Neural progenitor cell (in vitro differentiated cells): ENCODE results near the gene PRRT1B. TPM values are rescaled to one million over a fixed set of nuclear protein-coding genes. Genes with fewer than 3 reads are reported as not detected.
A peak's percentile ranks its signal among the peaks of the same experiment; 100 is the strongest.

ENCODE experiments used
- DNase-seq: peaks from one replicate; pipeline ENCODE4 v3.0.0-alpha.2; 2016; ENCODE audit warnings: low spot score
- H2AFZ ChIP-seq: fragments of 200-600 bp; sonication (generic); replicated peaks from 2 replicates; pipeline ENCODE4 v1.6.1; 2016; ENCODE audit warnings: antibody characterized with exemption
- H3F3A ChIP-seq: fragments of 200-600 bp; sonication (generic); 2 replicates; pipeline ENCODE4 v1.6.1; 2016; ENCODE audit warnings: antibody characterized with exemption, low read depth
- H3K27ac ChIP-seq: fragments of 200-600 bp; sonication (generic); 2 replicates; pipeline ENCODE4 v1.5.1; 2016; ENCODE audit warnings: mild to moderate bottlenecking
- H3K27me3 ChIP-seq: fragments of 200-600 bp; sonication (generic); 2 replicates; pipeline ENCODE4 v1.6.1; 2016; ENCODE audit warnings: mild to moderate bottlenecking, moderate library complexity
- H3K36me3 ChIP-seq: fragments of 200-600 bp; sonication (generic); 2 replicates; pipeline ENCODE4 v1.5.1; 2016
- H3K4me1 ChIP-seq: fragments of 200-600 bp; sonication (generic); 2 replicates; pipeline ENCODE4 v1.6.1; 2016; ENCODE audit warnings: mixed run types
- H3K4me2 ChIP-seq: fragments of 200-600 bp; sonication (generic); 2 replicates; pipeline ENCODE4 v1.6.1; 2016
- H3K4me3 ChIP-seq: fragments of 200-600 bp; sonication (generic); 2 replicates; pipeline ENCODE4 v1.5.1; 2016
- H3K79me2 ChIP-seq: fragments of 200-600 bp; sonication (generic); 2 replicates; pipeline ENCODE4 v1.6.1; 2016; ENCODE audit warnings: low read depth
- H3K9ac ChIP-seq: fragments of 200-600 bp; sonication (generic); 2 replicates; pipeline ENCODE4 v1.6.1; 2016
- H3K9me3 ChIP-seq: fragments of 200-600 bp; sonication (generic); 2 replicates; pipeline ENCODE4 v1.5.1; 2016; ENCODE audit warnings: low read depth
- H4K20me1 ChIP-seq: fragments of 200-600 bp; sonication (generic); 2 replicates; pipeline ENCODE4 v1.6.1; 2016; ENCODE audit warnings: low read depth
- H3K27ac Mint-ChIP-seq: 3 replicates; pipeline ENCODE4 v1.8.0; 2021; ENCODE audit warnings: mixed read lengths
- H3K27me3 Mint-ChIP-seq: 2 replicates; pipeline ENCODE4 v1.8.0; 2022; ENCODE audit warnings: low read depth, mild to moderate bottlenecking, inconsistent platforms, moderate library complexity, mixed read lengths; ENCODE audit not compliant: insufficient read depth
- H3K36me3 Mint-ChIP-seq: 3 replicates; pipeline ENCODE4 v1.8.0; 2021; ENCODE audit warnings: mixed read lengths
- H3K4me1 Mint-ChIP-seq: 3 replicates; pipeline ENCODE4 v1.8.0; 2021; ENCODE audit warnings: mixed read lengths
- H3K4me3 Mint-ChIP-seq: 3 replicates; pipeline ENCODE4 v1.8.0; 2021; ENCODE audit warnings: mild to moderate bottlenecking, moderate library complexity, mixed read lengths
- H3K9me3 Mint-ChIP-seq: 3 replicates; pipeline ENCODE4 v1.8.0; 2020; ENCODE audit warnings: mixed read lengths
- EZH2 ChIP-seq: fragments of 200-600 bp; sonication (generic); IDR thresholded peaks from 2 replicates; pipeline ENCODE4 v1.6.1; 2017; ENCODE audit warnings: antibody characterized with exemption, mild to moderate bottlenecking, moderate library complexity
- EZH2phosphoT487 ChIP-seq: fragments of 200-600 bp; sonication (generic); IDR thresholded peaks from 2 replicates; pipeline ENCODE4 v1.6.1; 2017; ENCODE audit warnings: antibody characterized with exemption
- total RNA-seq: library from RNA; depleted of rRNA; stranded (reverse); fragments of >200 nt; gene quantifications from 2 replicates; pipeline ENCODE4 v1.2.3, GENCODE V29; 2015; ENCODE audit warnings: low replicate concordance
- TF ChIP-seq, protein P1 (sequence below): fragments of 200-600 bp; sonication (generic); IDR thresholded peaks from 2 replicates; pipeline ENCODE4 v1.5.1; 2017; ENCODE audit warnings: antibody characterized with exemption, mild to moderate bottlenecking

PRRT1B gene
- total RNA-seq, 1 donor from 2014 or later: not detected

GRCh38 chr9:131521203-131521602 lies 24.1 kb upstream of the PRRT1B start:
- no peak overlapping the region for H3K4me2 ChIP-seq
- no peaks in the 10 kb centered on the region for H3K36me3 ChIP-seq
- no peaks in the 10 kb centered on the region for H3K4me1 ChIP-seq
- Mint-ChIP-seq H3K27ac (peak overlapping the region; percentile 14), H3K4me1 (no peaks in the 10 kb centered on the region), H3K27me3 (peaks cover 10% of the 10 kb centered on the region), H3K4me3 (no peak overlapping the region), H3K36me3 (peaks cover 23% of the 10 kb centered on the region), H3K9me3 (no peaks in the 10 kb centered on the region)
- peaks cover 12% of the 10 kb centered on the region for H3F3A ChIP-seq
- H2AFZ ChIP-seq: no peak overlapping the region
- H3K79me2 ChIP-seq: no peaks in the 10 kb centered on the region
- H3K9ac ChIP-seq: no peak overlapping the region
- H3K9me3 ChIP-seq: no peaks in the 10 kb centered on the region
- no peak for DNase-seq
- TF ChIP-seq EZH2 (no peak), EZH2phosphoT487 (no peak)
- TF ChIP-seq, protein P1, sequence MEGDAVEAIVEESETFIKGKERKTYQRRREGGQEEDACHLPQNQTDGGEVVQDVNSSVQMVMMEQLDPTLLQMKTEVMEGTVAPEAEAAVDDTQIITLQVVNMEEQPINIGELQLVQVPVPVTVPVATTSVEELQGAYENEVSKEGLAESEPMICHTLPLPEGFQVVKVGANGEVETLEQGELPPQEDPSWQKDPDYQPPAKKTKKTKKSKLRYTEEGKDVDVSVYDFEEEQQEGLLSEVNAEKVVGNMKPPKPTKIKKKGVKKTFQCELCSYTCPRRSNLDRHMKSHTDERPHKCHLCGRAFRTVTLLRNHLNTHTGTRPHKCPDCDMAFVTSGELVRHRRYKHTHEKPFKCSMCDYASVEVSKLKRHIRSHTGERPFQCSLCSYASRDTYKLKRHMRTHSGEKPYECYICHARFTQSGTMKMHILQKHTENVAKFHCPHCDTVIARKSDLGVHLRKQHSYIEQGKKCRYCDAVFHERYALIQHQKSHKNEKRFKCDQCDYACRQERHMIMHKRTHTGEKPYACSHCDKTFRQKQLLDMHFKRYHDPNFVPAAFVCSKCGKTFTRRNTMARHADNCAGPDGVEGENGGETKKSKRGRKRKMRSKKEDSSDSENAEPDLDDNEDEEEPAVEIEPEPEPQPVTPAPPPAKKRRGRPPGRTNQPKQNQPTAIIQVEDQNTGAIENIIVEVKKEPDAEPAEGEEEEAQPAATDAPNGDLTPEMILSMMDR: no peak
- H3K27ac ChIP-seq: no peak overlapping the region
- H3K4me3 ChIP-seq: no peak overlapping the region
- H3K27me3 ChIP-seq: no peaks in the 10 kb centered on the region
- H4K20me1 ChIP-seq: no peaks in the 10 kb centered on the region

DNA sequence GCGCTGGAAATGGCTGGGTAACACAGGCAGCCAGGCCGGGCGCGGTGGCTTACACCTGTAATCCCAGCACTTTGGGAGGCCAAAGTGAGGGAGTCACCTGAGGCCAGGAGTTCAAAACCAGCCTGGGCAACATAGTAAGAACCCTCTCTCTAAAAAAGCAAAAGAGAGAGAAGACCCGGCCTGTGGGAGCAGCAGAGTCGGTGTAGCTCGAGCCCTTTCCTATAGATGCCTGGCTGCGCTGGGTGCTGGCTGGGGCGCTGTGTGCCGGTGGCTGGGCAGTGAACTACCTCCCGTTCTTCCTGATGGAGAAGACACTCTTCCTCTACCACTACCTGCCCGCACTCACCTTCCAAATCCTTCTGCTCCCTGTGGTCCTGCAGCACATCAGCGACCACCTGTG lies 23.5 kb upstream of the PRRT1B start:
- Histone ChIP-seq H3K36me3 (no peaks in the 10 kb centered on the region), H3K79me2 (no peaks in the 10 kb centered on the region), H3K4me1 (no peaks in the 10 kb centered on the region), H3F3A (peaks cover 12% of the 10 kb centered on the region), H3K9ac (no peak overlapping the region), H2AFZ (no peak overlapping the region), H3K4me3 (no peak overlapping the region), H3K4me2 (no peak overlapping the region), H3K27me3 (no peaks in the 10 kb centered on the region), H3K9me3 (no peaks in the 10 kb centered on the region), H4K20me1 (no peaks in the 10 kb centered on the region), H3K27ac (no peak overlapping the region)
- Mint-ChIP-seq H3K4me1 (no peaks in the 10 kb centered on the region), H3K4me3 (no peak overlapping the region), H3K27me3 (peaks cover 13% of the 10 kb centered on the region), H3K27ac (no peak overlapping the region), H3K36me3 (peaks cover 29% of the 10 kb centered on the region), H3K9me3 (no peaks in the 10 kb centered on the region)
- DNase-seq: no peak
- TF ChIP-seq, protein P1: no peak
- TF ChIP-seq EZH2phosphoT487 (no peak), EZH2 (no peak)

DNA sequence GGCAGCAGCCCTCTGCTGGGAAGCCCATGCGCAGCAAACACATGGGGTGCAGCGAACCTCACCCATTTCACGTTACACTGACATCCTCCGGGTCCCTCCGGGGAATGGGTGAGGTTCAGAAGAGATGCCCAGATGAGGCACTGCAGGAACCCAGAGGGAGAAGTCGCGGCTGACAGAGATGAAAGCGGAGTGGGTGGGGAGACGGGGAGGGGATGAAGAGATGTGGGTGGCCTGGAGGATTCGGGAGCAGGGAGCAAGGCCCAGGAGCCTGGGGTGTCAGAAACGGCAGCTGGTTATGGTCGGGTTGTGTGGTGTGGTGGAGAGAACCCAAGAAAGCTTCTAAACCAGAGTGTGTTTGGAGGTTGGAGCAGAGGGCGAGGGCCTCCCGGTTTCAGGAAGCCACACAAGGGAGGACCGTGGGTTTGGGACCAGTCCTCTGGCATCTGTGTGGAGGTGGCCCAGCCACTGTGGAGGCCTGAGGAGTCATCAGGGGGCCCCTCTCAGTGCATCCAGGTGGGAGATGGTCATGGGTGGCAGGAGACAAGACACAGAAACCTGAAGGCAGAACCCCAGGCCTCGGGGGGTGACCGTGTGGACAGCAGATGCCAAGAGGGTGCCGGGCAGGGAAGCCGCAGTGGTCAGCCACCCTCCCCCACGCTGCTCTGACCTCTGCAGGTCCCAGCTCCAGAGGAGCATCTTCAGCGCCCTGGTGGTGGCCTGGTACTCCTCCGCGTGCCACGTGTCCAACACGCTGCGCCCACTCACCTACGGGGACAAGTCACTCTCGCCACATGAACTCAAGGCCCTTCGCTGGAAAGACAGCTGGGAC lies 22.9 kb upstream of the PRRT1B start:
- Histone ChIP-seq H3K9ac (no peak overlapping the region), H3K4me3 (no peak overlapping the region), H3K79me2 (no peaks in the 10 kb centered on the region), H3K27ac (no peak overlapping the region), H3K36me3 (no peaks in the 10 kb centered on the region), H3K4me1 (no peaks in the 10 kb centered on the region), H2AFZ (no peak overlapping the region), H3K4me2 (no peak overlapping the region), H4K20me1 (no peaks in the 10 kb centered on the region), H3K27me3 (no peaks in the 10 kb centered on the region), H3F3A (peaks cover 12% of the 10 kb centered on the region), H3K9me3 (no peaks in the 10 kb centered on the region)
- Mint-ChIP-seq H3K4me3 (no peak overlapping the region), H3K9me3 (no peaks in the 10 kb centered on the region), H3K4me1 (no peaks in the 10 kb centered on the region), H3K27me3 (peaks cover 13% of the 10 kb centered on the region), H3K36me3 (peaks cover 29% of the 10 kb centered on the region), H3K27ac (peak overlapping the region; percentile 25)
- TF ChIP-seq EZH2phosphoT487 (no peak), EZH2 (no peak)
- TF ChIP-seq, protein P1: no peak
- DNase-seq: no peak
